ENCODE data around the gene KCNH5.
"Not testable (repeated sequence)": the region's sequence is repeated elsewhere in the genome, so short reads cannot be mapped to it uniquely, and the experiment has no call there.

DNA sequence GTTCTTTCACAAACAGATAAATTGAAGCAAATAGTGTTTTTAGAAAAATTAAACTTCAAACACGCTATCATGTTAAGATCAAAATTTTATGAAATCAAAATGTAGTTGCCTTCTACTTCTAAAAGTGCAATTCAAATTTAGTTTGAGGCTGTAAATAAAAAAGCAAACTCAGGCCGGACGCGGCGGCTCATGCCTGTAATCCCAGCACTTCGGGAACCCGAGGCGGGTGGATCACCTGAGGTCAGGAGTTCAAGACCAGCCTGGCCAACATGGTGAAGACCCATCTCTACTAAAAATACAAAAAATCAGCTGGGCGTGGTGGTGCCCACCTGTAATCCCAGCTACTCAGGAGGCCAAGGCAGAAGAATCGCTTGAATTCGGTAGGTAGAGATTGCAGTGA is 298.4 kb downstream of the KCNH5 start:
- TF ChIP-seq, protein P1, sequence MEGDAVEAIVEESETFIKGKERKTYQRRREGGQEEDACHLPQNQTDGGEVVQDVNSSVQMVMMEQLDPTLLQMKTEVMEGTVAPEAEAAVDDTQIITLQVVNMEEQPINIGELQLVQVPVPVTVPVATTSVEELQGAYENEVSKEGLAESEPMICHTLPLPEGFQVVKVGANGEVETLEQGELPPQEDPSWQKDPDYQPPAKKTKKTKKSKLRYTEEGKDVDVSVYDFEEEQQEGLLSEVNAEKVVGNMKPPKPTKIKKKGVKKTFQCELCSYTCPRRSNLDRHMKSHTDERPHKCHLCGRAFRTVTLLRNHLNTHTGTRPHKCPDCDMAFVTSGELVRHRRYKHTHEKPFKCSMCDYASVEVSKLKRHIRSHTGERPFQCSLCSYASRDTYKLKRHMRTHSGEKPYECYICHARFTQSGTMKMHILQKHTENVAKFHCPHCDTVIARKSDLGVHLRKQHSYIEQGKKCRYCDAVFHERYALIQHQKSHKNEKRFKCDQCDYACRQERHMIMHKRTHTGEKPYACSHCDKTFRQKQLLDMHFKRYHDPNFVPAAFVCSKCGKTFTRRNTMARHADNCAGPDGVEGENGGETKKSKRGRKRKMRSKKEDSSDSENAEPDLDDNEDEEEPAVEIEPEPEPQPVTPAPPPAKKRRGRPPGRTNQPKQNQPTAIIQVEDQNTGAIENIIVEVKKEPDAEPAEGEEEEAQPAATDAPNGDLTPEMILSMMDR (conservative IDR thresholded peaks at IDR 0.05) = not testable (repeated sequence)
- TF ChIP-seq EZH2 (IDR thresholded peaks at IDR 0.05; ENCODE audit: low read depth) = not testable (repeated sequence)
